ENCODE results near the gene CDC73. TPM values are rescaled to one million over a fixed set of nuclear protein-coding genes. Genes with fewer than 3 reads are reported as not detected.

CDC73 gene
- total and polyA plus RNA-seq, 9 of the 15 experiments (the other 6 are each of a cell fraction or from before 2014, with no cell fraction given): 19.0 to 61.7 (median 30.1) TPM

- TF ChIP-seq DMBX1 (CRISPR knock-in tag; IDR thresholded peaks at IDR 0.05; ENCODE audit: borderline replicate concordance) (peak; percentile 91), NBN (IDR thresholded peaks at IDR 0.05; ENCODE audit: low read depth) (peak; percentile 78; the same call in 1 of the 2 replicates), ZNF778 (CRISPR knock-in tag; IDR thresholded peaks at IDR 0.05) (no peak), ZNF217 (CRISPR knock-in tag; IDR thresholded peaks at IDR 0.05) (no peak), POLR3G (IDR thresholded peaks at IDR 0.05; ENCODE audit: extremely low read depth, insufficient read length, insufficient replicate concordance) (no peak), ZNF79 (CRISPR knock-in tag; IDR thresholded peaks at IDR 0.05; ENCODE audit: low read depth) (no peak), EP400 (IDR thresholded peaks at IDR 0.05) (peak; percentile 83), KDM2B (CRISPR knock-in tag; IDR thresholded peaks at IDR 0.05) (no peak), BCL6 (CRISPR knock-in tag; IDR thresholded peaks at IDR 0.05) (peak; percentile 22; the same call in 1 of the 2 replicates), CREBBP (IDR thresholded peaks at IDR 0.05; ENCODE audit: low read depth, low read length) (no peak), GTF2F1 (IDR thresholded peaks at IDR 0.05; ENCODE audit: low read depth, low read length) (no peak), SMARCE1 (IDR thresholded peaks at IDR 0.05) (peak; percentile 27; the same call in 1 of the 2 replicates), GATA2 (CRISPR knock-in tag; IDR thresholded peaks at IDR 0.05) (no peak), ZNF586 (CRISPR knock-in tag; conservative IDR thresholded peaks at IDR 0.05) (no peak), HNRNPH1 (optimal IDR thresholded peaks at IDR 0.05; ENCODE audit: low read depth, low read length) (no peak), ZNF140 (CRISPR knock-in tag; IDR thresholded peaks at IDR 0.05) (no peak), NR4A1 (CRISPR knock-in tag; IDR thresholded peaks at IDR 0.05) (no peak), NR4A1 (tag; IDR thresholded peaks at IDR 0.05) (peak; percentile 39; the same call in 1 of the 2 replicates), TGIF2 (CRISPR knock-in tag; IDR thresholded peaks at IDR 0.05) (no peak), NR2C1 (IDR thresholded peaks at IDR 0.05) (no peak), NR2C1 (tag; IDR thresholded peaks at IDR 0.05) (no peak), TRIM24 (IDR thresholded peaks at IDR 0.05) (peak; percentile 70 to 78), ZNF445 (CRISPR knock-in tag; IDR thresholded peaks at IDR 0.05; ENCODE audit: low read depth) (no peak), ZNF699 (CRISPR knock-in tag; IDR thresholded peaks at IDR 0.05; ENCODE audit: insufficient replicate concordance) (no peak), TEAD2 (tag; IDR thresholded peaks at IDR 0.05) (peak; percentile 96), ADNP (tag; IDR thresholded peaks at IDR 0.05) (no peak)
- TF ChIP-seq, protein P1, sequence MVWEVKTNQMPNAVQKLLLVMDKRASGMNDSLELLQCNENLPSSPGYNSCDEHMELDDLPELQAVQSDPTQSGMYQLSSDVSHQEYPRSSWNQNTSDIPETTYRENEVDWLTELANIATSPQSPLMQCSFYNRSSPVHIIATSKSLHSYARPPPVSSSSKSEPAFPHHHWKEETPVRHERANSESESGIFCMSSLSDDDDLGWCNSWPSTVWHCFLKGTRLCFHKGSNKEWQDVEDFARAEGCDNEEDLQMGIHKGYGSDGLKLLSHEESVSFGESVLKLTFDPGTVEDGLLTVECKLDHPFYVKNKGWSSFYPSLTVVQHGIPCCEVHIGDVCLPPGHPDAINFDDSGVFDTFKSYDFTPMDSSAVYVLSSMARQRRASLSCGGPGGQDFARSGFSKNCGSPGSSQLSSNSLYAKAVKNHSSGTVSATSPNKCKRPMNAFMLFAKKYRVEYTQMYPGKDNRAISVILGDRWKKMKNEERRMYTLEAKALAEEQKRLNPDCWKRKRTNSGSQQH (CRISPR knock-in tag; IDR thresholded peaks at IDR 0.05): no peak
- TF ChIP-seq, protein P2, sequence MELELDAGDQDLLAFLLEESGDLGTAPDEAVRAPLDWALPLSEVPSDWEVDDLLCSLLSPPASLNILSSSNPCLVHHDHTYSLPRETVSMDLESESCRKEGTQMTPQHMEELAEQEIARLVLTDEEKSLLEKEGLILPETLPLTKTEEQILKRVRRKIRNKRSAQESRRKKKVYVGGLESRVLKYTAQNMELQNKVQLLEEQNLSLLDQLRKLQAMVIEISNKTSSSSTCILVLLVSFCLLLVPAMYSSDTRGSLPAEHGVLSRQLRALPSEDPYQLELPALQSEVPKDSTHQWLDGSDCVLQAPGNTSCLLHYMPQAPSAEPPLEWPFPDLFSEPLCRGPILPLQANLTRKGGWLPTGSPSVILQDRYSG (tag; conservative IDR thresholded peaks at IDR 0.05; ENCODE audit: low read depth): 0 out of 2 replicates have a peak, but pooled peaks have one; percentile 22
- TF ChIP-seq, protein P3, sequence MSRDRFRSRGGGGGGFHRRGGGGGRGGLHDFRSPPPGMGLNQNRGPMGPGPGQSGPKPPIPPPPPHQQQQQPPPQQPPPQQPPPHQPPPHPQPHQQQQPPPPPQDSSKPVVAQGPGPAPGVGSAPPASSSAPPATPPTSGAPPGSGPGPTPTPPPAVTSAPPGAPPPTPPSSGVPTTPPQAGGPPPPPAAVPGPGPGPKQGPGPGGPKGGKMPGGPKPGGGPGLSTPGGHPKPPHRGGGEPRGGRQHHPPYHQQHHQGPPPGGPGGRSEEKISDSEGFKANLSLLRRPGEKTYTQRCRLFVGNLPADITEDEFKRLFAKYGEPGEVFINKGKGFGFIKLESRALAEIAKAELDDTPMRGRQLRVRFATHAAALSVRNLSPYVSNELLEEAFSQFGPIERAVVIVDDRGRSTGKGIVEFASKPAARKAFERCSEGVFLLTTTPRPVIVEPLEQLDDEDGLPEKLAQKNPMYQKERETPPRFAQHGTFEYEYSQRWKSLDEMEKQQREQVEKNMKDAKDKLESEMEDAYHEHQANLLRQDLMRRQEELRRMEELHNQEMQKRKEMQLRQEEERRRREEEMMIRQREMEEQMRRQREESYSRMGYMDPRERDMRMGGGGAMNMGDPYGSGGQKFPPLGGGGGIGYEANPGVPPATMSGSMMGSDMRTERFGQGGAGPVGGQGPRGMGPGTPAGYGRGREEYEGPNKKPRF (IDR thresholded peaks at IDR 0.05; ENCODE audit: low read depth, low read length): no peak
Observed at GRCh38 chr1:193111641-193112090, 10.2 kb upstream of the CDC73 start (continued).
